ENCODE results near the gene TNKS1BP1.

The TNKS1BP1 gene

GRCh38 chr11:57297221-57297620 is 27.5 kb downstream of the TNKS1BP1 start:
- TF ChIP-seq FOXP2 (optimal IDR thresholded peaks at IDR 0.05; ENCODE audit: borderline replicate concordance, extremely low read depth, extremely low read length, insufficient read depth) (no peak), POLR2AphosphoS5 (IDR thresholded peaks at IDR 0.05; ENCODE audit: low read depth, low read length) (no peak), TAF1 (IDR thresholded peaks at IDR 0.05; ENCODE audit: borderline replicate concordance, insufficient read depth, low read length) (no peak), SIN3A (IDR thresholded peaks at IDR 0.05; ENCODE audit: borderline replicate concordance, insufficient read depth, low read length) (no peak), REST (IDR thresholded peaks at IDR 0.05; ENCODE audit: insufficient read depth in 1 of 2, low read depth in 2 of 2, low read length in 2 of 2) (no peak)

GRCh38 chr11:57294225-57295131 is 30.3 kb downstream of the TNKS1BP1 start:
- no peak for TF ChIP-seq REST (IDR thresholded peaks at IDR 0.05; ENCODE audit: insufficient read depth in 1 of 2, low read depth in 2 of 2, low read length in 2 of 2)
- TF ChIP-seq SIN3A (IDR thresholded peaks at IDR 0.05; ENCODE audit: borderline replicate concordance, insufficient read depth, low read length), result no peak
- TF ChIP-seq TAF1 (IDR thresholded peaks at IDR 0.05; ENCODE audit: borderline replicate concordance, insufficient read depth, low read length), result no peak
- TF ChIP-seq FOXP2 (optimal IDR thresholded peaks at IDR 0.05; ENCODE audit: borderline replicate concordance, extremely low read depth, extremely low read length, insufficient read depth), result no peak
- no peak for TF ChIP-seq POLR2AphosphoS5 (IDR thresholded peaks at IDR 0.05; ENCODE audit: low read depth, low read length)

- TF ChIP-seq REST (IDR thresholded peaks at IDR 0.05; ENCODE audit: insufficient read depth in 1 of 2, low read depth in 2 of 2, low read length in 2 of 2), result no peak
- no peak for TF ChIP-seq POLR2AphosphoS5 (IDR thresholded peaks at IDR 0.05; ENCODE audit: low read depth, low read length)
- no peak for TF ChIP-seq FOXP2 (optimal IDR thresholded peaks at IDR 0.05; ENCODE audit: borderline replicate concordance, extremely low read depth, extremely low read length, insufficient read depth)
- TF ChIP-seq TAF1 (IDR thresholded peaks at IDR 0.05; ENCODE audit: borderline replicate concordance, insufficient read depth, low read length), result no peak
- no peak for TF ChIP-seq SIN3A (IDR thresholded peaks at IDR 0.05; ENCODE audit: borderline replicate concordance, insufficient read depth, low read length)
Observed at GRCh38 chr11:57290288-57290687, 34.5 kb downstream of the TNKS1BP1 start.

- no peak for TF ChIP-seq FOXP2 (optimal IDR thresholded peaks at IDR 0.05; ENCODE audit: borderline replicate concordance, extremely low read depth, extremely low read length, insufficient read depth)
Observed at GRCh38 chr11:57288771-57289579, 35.8 kb downstream of the TNKS1BP1 start.

- TF ChIP-seq FOXP2 (optimal IDR thresholded peaks at IDR 0.05; ENCODE audit: borderline replicate concordance, extremely low read depth, extremely low read length, insufficient read depth) (no peak), POLR2AphosphoS5 (IDR thresholded peaks at IDR 0.05; ENCODE audit: low read depth, low read length) (no peak), SIN3A (IDR thresholded peaks at IDR 0.05; ENCODE audit: borderline replicate concordance, insufficient read depth, low read length) (no peak), REST (IDR thresholded peaks at IDR 0.05; ENCODE audit: insufficient read depth in 1 of 2, low read depth in 2 of 2, low read length in 2 of 2) (no peak), TAF1 (IDR thresholded peaks at IDR 0.05; ENCODE audit: borderline replicate concordance, insufficient read depth, low read length) (no peak)
Observed at GRCh38 chr11:57287884-57288283, 36.9 kb downstream of the TNKS1BP1 start.
